Measurements from ENCODE around the gene ANKRD34A.

GRCh38 chr1:145917595-145917994 lies 46.8 kb downstream of the ANKRD34A start:
- TF ChIP-seq, protein P1, sequence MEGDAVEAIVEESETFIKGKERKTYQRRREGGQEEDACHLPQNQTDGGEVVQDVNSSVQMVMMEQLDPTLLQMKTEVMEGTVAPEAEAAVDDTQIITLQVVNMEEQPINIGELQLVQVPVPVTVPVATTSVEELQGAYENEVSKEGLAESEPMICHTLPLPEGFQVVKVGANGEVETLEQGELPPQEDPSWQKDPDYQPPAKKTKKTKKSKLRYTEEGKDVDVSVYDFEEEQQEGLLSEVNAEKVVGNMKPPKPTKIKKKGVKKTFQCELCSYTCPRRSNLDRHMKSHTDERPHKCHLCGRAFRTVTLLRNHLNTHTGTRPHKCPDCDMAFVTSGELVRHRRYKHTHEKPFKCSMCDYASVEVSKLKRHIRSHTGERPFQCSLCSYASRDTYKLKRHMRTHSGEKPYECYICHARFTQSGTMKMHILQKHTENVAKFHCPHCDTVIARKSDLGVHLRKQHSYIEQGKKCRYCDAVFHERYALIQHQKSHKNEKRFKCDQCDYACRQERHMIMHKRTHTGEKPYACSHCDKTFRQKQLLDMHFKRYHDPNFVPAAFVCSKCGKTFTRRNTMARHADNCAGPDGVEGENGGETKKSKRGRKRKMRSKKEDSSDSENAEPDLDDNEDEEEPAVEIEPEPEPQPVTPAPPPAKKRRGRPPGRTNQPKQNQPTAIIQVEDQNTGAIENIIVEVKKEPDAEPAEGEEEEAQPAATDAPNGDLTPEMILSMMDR (IDR thresholded peaks at IDR 0.05 in 2 of 3, conservative IDR thresholded peaks at IDR 0.05 in 1 of 3; ENCODE audit: borderline replicate concordance in 1 of 3, insufficient read depth in 1 of 3, low read depth in 2 of 3, low read length in 2 of 3), result no peak
- TF ChIP-seq FOSL1 (IDR thresholded peaks at IDR 0.05; ENCODE audit: low read depth) (no peak), POLR2A (IDR thresholded peaks at IDR 0.05; ENCODE audit: borderline replicate concordance, extremely low read depth, insufficient read depth, insufficient read length) (no peak), ZNF274 (IDR thresholded peaks at IDR 0.05; ENCODE audit: low read depth, low read length) (no peak), ZFX (IDR thresholded peaks at IDR 0.05) (no peak), EZH2 (IDR thresholded peaks at IDR 0.05) (no peak), CEBPB (IDR thresholded peaks at IDR 0.05; ENCODE audit: low read depth) (no peak), RAD21 (IDR thresholded peaks at IDR 0.05; ENCODE audit: low read depth) (no peak), EZH2phosphoT487 (IDR thresholded peaks at IDR 0.05; ENCODE audit: borderline replicate concordance) (no peak), JUND (IDR thresholded peaks at IDR 0.05) (no peak), ATF3 (IDR thresholded peaks at IDR 0.05) (no peak), SRF (IDR thresholded peaks at IDR 0.05; ENCODE audit: low read depth) (no peak), POLR2AphosphoS5 (IDR thresholded peaks at IDR 0.05; ENCODE audit: low read depth, low read length) (no peak), SP1 (IDR thresholded peaks at IDR 0.05; ENCODE audit: low read depth) (no peak)

Data from HCT116 (cell line).